Pons (tissue), 1 donor: Measurements from ENCODE around the gene UCP3.
"Not testable (repeated sequence)": the region's sequence is repeated elsewhere in the genome, so short reads cannot be mapped to it uniquely, and the experiment has no call there.

ENCODE experiments used
- DNase-seq: peaks from one replicate; pipeline ENCODE4 v3.0.0-alpha.2; 2016; ENCODE audit warnings: low spot score

The UCP3 gene

DNA sequence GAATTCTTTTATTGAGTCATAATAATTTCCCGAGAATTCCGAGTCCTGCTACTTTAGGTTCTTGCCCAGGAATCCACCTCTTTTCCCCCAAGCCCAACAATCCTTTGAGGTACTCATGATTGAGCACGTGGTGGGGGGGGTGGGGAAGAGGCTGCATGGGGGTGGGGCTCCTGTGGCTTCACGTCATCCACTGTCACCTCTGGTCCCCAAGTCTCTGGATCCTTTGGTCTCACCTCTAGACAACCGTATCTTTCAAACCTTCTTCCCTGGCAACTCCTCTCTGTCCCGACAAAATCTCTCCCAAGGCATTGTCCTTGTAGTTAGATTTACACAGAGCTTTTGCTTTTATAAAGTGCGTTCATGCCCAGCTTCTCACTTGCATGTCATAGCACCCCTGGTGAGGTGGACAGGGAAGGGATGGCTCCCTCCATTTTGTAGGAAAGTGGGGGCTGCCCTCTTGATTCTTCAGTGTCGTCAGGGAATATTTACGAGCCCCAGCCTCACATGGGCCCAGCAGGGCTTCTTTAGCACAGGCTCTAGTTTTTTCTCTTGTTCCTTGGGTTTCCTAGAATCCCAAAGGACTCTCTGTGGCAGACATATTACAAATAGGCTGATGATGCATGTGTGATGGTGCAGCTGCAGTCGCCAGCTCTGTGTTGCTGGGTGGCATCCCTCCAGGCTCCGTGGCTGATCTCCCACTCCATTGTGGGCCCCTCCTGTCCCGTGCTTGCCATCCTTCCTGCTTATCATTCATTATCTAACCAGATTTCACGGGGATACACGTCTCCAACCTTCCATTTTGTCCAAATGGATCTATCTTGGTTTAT, 8.4 kb downstream of the UCP3 start:
- no peak for DNase-seq

DNA sequence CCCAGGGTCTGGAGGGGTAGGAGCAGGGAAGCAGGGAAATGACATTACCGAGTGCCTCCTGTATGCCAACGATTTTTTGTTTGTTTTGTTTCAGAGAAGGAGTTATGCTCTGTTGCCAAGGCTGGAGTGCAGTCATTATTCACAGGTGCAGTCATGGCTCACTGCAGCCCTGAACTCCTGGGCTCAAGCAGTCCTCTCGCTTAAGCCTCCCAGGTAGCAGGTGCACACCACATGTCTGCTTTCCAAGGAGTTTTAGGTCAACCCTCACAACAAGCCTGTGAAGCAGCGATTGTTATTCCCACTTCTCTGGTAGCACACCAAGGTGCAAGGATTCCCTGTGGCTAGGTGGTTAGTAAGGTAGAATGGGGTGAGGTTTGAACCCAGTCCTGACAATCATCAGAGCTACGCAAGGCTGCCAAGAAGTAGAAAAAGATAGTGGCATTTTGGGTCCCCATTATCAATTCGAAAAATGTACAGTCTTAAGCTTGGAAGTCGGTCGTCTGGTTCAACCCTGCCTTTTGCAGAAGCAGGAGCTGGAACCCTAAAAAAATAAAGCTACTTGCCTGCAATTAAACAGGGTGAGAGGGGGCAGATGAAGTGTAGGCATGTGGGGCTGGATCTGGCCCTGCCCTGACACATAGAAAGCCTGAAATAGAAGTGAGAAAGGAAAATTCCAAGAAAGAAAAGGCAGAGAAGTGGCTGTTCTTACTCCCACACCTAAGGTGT, 9.1 kb downstream of the UCP3 start:
- no peak for DNase-seq

DNA sequence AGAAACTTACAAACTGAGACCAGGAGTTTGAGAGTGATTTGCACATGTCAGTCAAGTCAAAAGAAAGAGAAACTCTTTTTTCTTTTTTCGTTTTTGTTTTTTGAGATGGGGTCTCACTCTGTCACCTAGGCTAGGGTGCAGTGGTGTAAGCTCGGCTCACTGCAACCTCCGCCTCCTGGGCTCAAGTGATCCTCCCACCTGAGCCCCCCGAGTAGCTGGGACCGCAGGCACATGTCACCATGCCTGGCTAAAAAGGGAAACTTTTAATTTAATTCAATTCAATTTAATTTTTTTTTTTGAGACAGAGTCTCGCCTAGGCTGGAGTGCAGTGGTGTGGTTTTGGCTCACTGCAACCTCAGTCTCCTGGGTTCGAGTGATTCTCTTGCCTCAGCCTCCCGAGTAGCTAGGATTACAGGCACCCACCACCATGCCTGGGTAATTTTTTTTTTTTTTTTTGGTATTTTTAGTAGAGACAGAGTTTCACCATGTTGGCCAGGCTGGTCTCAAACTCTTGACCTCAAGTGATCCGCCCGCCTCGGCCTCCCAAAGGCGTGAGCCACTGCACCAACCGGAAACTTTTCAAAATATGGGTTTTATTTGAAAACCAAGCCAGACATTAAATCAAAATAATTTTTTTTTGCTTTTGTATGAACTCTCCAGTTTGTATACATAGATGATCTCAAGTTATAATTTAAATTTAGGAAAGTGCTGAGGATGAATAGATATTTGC, 9.9 kb downstream of the UCP3 start:
- DNase-seq: no peak

DNA sequence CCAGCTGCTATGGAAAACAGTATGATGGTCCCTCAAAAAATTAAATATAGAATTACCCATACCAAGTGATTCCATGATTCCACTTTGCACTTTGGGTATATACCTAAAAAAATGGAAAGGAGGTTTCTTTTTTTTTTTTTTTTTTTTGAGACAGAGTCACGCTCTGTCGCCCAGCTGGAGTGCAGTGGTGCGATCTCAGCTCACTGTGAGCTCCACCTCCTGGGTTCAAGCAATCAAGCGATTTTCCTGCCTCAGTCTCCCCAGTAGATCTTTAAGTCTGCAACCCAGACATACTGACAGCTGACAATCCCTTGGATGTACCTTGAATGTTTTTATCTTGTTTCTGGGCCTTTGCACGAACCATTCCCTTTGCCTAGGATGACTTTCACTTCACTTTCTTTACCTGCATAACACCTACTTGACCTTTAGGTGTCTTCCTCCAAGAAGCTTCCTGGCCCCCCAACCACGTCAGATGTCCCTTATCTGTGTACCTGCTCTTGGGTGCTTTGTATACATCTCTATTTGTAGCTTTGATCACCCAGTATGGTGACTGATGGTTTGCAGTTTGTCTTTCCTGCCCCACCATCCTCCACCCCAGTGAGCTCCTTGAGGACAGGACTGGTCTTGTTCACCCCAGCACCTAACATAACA, 11.6 kb downstream of the UCP3 start:
- no peak for DNase-seq

DNA sequence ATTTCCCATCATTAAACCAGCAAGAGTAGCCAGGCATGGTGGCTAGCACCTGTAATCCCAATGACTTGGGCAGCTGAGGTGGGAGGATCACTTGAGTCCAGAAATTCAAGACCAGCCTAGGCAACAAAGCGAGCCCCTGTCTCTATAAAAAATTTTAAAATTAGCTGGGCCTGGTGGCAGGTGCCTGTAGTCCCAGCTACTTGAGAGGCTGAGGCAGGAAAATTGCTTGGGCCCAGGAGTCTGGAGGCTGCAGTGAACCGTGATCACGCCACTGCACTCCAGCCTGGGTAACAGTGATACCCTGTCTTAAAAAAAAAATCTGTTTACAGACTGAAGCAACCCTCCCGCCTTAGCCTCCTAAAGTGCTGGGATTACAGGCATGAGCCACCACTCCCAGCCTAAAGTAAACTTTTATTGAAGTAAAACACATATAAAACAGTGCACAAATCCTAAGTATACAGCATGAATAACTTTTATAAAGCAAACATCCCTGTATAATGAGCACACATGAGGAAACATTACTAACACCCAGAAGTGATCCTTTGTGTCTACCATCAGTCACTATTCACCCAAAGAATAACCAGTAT, 12.6 kb downstream of the UCP3 start:
- DNase-seq: no peak

DNA sequence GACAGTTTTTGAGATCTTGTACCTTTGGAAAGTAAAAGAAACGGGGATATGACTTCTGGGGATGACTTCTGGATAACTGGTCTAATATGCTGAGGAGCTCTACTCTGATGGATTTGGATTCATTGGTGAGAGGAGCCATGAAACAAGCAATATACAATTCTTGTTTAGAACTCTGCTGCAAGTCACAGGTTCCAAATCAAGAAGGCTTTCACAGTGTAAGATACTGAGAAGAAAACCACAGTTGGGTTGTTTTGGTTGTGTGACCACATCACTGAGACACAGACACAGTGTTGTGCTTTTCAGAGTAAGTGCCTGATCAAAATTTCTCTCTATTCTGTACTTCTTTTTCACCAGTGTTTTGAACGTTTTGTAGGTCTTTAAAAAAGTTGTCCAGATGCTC, 13.2 kb downstream of the UCP3 start:
- no peak for DNase-seq

DNA sequence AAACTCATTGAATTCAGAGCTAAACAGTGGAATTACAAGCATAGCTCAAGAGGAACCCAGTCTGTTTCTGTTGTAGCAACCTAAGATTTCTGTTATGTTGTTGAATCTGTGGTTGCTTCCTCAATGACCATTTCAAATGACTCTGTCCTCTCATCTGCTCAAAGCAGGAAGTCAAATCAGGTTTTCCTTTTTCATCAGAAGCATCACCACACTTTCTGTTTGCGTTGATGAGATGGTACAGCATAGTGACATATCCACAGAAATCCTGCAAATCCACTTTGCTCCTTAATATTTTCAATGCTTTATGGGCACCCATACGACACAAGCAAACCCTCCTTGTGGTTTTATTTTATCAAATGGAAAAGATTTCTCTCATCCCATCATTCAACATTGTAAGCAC, 13.6 kb downstream of the UCP3 start:
- DNase-seq: peak; percentile 46

DNA sequence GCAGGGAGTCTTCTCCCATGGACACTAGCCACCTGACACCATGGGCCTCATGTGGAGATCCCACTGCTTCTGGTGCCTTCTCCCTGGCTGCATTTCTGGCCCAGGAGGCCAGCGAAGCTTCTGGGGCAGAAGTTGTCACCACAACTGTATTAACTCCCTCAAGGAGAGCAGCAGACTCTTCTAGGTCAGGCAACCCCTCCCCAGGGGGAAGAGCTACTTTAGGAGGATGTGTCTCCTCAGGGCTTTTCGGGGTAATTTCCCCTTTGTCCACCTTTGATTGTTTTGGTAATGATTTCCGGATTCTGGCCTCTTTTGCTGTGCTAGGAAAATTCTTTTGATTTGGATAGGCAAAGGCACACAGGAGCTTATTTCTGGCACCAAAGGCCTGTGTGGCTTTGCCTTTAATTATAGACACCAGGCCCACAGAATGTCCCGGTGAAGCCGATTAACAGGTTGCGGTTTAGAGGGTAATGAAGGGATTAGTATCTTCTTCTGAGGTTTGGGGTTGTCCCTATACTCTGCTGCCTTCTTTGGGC, 17.3 kb downstream of the UCP3 start:
- DNase-seq: no peak

DNA sequence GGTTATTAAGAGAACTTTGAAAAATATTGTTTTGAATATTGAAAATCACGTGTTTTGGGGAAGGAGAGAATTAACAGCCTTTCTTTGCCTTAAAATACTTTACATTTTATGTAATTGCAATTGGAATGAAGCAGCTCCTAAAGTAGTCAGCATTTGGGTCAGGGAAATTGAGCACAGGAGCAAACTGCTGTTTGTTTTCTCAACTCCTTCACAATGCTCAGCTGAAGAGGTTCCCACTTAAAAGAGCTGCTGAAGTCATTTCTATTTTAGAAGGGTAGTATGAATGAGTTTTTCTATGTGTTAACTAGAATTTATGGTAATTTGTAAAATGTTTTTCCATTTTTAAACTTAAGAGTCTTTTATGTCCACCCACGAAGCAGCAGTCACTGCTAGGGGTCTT, 18.2 kb downstream of the UCP3 start:
- no peak for DNase-seq

DNA sequence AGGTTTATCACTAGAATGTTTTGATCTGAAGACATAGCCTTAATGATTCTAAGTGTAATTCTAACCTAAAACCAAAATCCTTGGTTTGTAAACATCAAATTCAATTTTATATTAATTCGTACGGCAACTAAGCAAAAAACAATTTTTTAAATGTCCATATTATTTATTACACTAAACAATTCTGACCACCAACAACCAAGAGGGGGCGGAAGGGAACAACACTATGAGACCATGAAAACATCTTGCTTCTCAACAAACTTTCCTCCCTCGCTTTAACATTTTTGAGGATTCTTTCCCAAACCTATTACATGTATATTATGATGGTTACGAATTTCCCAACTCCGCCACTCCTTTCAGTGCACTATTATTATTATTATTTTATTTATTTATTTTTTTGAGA, 19.7 kb downstream of the UCP3 start:
- DNase-seq: no peak

DNA sequence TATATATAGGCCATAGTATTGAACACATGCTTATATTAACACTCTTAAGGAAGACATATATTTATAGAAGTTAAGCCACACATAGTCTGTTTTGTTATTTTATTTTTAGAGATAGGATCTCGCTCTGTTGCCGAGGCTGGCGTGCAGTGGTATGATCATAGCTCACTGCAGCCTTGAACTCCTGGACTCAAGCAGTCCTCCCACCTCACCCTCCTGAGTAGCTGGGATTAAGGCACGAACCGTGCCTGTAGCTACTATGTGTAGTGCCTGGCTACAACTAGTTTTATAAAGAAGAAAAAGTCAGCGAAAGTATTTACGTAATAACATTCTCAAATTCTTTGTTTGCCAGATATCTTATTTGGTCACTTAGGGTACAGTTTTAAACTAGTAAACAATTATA, 20.7 kb downstream of the UCP3 start:
- DNase-seq: no peak

DNA sequence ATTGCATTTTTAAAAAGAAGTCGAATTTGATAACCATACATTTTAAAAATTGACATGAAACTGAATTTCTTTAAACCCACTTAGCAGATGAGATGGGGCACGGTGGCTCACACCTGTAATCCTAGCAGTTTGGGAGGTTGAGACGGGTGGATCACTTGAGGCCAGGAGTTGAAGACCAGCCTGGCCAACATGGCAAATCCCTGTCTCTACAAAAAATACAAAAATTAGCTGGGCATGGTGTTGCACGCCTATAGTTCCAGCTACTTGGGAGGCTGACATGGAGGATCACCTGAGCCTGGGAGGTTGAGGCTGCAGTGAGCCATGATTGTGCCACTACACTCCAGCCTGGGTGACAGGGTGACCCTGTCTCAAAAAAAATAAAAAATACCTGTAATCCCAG, 23.2 kb downstream of the UCP3 start:
- not testable (repeated sequence) for DNase-seq

DNA sequence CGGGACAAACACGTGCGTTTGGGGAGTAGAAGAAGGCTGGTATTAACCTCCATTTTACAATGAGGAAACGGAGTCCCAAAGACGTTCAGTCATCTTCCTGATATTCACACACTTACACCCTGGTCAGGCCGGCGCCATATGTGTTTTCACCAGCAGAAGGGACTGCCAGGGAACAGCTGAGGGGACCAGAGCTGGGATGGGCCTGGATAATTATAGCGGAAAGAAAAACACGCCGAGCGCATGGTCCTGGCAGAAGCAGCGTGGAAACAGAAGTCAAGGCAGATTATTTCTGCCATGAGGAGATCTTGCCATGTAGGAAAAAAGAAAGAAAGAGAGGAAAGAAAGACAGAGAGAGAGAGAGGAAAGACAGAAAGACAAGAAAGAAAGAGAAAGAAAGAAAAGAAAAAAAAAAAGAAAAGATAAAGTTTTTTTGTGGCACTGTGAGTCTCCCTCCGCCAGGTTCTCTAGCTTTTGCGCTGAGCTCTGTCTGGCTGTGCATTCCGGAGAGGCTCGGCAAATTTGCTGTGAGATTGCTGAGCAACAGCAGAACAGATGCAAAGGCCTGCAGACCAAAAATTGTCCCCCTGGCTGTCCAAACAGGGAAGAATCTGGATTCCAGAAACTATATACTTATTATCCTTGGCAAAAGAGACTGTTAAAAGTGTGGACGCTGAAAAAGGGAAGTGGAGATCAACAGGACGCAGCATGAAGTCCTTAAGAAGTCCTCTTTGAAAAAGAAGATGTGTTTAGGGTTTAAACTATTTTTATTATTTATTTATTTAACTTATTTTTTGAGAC, 24.9 kb downstream of the UCP3 start:
- DNase-seq: no peak

DNA sequence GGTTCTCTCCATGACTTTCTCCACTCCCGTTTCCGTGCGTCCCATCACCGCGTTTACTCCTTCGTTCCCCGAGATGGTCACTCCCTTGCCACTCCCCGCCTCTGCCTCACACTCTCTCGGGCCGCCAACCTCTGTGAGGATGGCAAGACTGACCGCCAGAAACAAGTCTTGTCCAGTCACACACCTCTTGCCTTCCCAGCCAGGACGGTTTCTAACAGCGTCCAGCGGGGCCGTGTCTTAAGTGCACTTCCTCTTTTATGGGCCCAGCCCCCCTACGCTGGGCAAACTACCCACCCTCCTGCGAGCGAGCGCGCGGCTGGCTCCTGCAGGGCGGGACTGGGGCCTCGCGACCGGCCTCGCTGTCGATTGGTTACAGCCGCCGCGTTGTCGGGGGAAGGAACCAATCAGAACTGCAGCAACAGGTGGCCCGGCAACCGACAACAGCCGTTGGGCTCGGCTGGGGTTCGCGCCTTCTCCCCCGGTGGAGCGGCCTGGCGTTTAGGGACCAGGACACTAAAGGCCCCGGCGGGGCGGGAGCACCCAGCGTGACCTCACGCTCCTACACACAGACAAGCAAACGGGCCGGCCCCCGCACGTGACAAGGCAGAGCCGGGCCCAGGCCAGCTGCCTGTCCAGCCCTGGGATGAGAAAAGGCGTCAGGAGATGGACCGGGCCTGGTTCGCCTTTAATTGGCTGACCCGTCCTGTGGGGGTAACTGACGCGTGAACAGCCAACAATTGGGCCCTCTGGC, 25.7 kb downstream of the UCP3 start:
- DNase-seq: peak; percentile 94

DNA sequence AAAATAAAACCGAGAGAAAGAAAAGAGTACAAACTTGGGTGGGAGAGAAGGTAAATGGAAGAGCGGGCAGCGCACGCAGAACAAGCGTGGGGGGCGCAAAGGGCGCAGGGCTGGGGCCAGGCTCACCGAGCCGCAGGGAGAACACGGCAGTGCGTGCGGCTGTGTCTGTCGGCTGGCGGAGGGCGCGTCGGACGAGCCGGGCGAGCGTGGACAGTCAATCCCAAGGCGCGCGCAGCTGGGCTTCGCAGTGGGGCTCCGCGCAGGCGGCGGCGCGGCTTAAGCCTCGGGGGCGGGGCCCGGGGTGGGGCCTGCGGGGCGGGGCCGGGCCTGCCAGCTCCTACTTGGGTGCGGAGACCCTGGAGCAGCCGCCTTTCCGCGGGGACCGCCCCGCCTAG, 26.3 kb downstream of the UCP3 start, which contains the start of gene UCP2:
Gene UCP2 (minus strand): TSS at position 249 of the 395 bp plus-strand sequence. CDS start 4,465 bp downstream, outside the sequence.
- no peak for DNase-seq

DNA sequence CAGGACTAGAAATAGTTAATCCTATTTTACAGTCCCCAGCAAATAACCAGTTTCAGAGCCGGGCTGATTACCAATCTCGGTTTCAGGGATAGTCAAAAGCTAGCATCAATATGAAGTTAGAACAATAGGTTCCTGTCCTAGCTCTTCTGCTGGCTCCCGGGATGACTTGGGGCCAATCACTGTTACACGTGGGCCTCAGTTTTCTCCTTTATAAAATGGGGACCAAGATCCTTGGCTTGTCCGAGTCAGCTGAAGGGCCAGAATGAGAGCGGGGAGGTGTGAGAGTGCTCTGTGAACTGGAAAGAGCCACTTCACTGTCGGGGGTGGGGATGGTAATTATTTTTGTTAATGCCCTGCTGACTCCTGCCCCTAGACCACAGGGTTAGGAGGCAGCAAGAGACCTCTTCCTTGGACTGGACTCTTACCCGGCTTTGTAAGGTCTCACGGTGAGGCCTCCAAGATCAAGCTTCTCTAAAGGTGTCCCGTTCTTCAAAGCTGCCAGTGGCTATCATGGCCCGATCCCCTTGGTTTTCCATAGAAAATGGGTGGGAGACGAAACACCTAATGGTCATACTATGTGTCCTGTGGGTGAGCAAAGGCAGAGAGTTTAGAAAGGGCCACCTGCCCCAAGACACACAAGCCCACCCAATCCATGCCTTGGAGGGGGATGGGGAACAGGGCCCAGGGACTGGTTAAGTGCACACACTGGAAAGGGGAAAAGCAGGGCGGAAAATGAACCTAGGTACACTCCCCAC, 27.7 kb downstream of the UCP3 start:
- no peak for DNase-seq

DNA sequence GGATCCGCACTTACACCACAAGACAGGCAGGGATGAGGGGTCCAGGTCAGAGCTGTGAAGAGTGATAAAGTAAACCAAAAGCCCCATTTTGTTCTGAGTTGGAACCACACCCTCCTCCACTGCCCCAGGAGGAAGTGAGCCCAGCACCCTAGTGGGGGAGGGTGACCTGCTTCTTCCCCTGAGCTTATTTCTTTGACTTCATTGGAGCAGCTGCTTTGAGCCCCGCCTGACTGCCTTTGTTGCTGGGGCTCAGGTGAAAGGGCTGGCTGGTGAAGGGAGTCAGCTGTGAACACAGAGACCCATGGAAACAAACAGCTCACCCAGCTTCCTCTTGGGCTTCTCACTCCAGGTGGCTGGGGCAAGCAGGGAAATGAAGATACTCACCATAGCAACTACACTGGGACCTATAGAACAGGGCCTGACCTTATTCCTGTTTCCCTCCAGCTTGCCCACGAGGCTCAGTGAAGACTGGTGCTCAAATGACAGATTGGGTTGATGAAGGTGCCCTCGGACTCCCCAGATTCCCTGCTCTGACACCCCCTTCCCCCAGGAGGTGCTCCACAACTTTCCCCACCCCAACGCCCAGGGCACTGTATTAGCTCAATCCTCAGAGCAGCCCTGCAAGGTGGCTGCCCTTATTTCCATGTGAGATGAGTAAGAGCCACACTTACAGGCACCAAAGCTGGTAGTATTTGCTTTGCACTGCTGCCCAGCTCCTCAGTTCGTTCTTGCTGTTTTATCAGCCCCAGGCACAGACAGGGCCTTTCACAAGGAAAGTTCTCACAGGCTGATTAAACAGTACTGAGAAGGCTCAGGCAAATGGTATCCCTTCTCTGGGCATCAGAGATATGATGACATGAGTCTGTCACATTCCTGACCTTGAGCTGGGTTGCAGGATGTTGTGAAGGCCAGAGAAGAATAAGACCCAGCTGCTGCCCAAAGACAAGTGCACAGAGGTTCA, 28.6 kb downstream of the UCP3 start:
- peak; percentile 45 for DNase-seq

DNA sequence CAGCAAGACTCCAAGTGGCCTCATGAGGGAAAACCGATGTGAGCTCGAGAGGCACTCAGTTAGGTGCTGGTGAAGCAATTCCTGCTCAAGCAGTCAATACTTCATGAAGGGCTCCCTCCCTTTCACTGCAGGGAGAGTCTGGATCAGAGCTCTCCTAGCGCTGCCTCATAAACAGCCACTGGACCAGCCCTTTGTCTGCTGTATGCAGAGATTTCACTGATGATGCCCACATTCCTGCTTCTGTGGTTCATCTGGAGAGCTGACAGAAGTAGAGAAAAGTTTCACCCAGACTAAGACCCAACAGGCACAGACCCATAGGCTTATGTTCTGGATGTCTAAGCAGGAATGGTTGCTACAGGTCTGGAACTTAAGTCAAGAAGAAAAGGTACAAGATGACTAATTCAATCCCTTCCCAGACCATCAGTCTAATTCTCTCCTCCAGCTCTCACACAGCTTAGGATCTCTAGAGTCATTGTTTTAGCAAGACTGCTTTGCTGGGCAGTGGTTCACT, 30.3 kb downstream of the UCP3 start:
- no peak for DNase-seq
